Calu3 (cell line): Measurements from ENCODE around the gene QPCT. TPM values are rescaled to one million over a fixed set of nuclear protein-coding genes. Genes with fewer than 3 reads are reported as not detected.

Experiments
- BruUV-seq: library from RNA; stranded (reverse); fragments of 400-500 nt; replicated peaks from 2 replicates; lab custom pipeline; 2021; lab: Mats Ljungman, UMichigan
- CTCF ChIA-PET: fragments of 300-600 bp; sonication (Branson Sonifier 250); formaldehyde crosslinking; loops from one replicate; lab custom pipeline; 2022; ENCODE audit warnings: antibody characterized with exemption; lab: Charles Lee
- DNase-seq: peaks from one replicate; pipeline ENCODE4 v3.0.0; 2022
- H3K27ac Mint-ChIP-seq: one replicate; pipeline ENCODE4 v1.8.0; 2022; ENCODE audit warnings: mixed read lengths; ENCODE audit not compliant: unreplicated experiment
- H3K27me3 Mint-ChIP-seq: one replicate; pipeline ENCODE4 v1.8.0; 2022; ENCODE audit warnings: mixed read lengths; ENCODE audit not compliant: unreplicated experiment
- H3K36me3 Mint-ChIP-seq: one replicate; pipeline ENCODE4 v1.8.0; 2022; ENCODE audit warnings: mild to moderate bottlenecking, moderate library complexity, mixed read lengths; ENCODE audit not compliant: insufficient read depth, unreplicated experiment
- H3K4me1 Mint-ChIP-seq: one replicate; pipeline ENCODE4 v1.8.0; 2022; ENCODE audit warnings: mild to moderate bottlenecking, low read depth, mixed read lengths; ENCODE audit not compliant: unreplicated experiment
- H3K4me3 Mint-ChIP-seq: one replicate; pipeline ENCODE4 v1.8.0; 2022; ENCODE audit warnings: mild to moderate bottlenecking, low read depth, moderate library complexity, mixed read lengths; ENCODE audit not compliant: unreplicated experiment
- H3K9me3 Mint-ChIP-seq: one replicate; pipeline ENCODE4 v1.8.0; 2022; ENCODE audit warnings: low read depth, mixed read lengths; ENCODE audit not compliant: unreplicated experiment
- intact Hi-C: fragments of 100-400 bp; cut with micrococcal nuclease; formaldehyde crosslinking; loops from one replicate; pipeline ENCODE4 v1.10.0; 2022; ENCODE audit not compliant: unreplicated experiment
- total RNA-seq: library from RNA; stranded (reverse); gene quantifications from 2 replicates; pipeline ENCODE4 v1.2.3, GENCODE V29; 2022
- TF ChIP-seq, protein P1 (sequence below): fragments of 200-600 bp; IDR thresholded peaks from one replicate; pipeline ENCODE4 v1.8.0; 2022; ENCODE audit warnings: antibody characterized with exemption; ENCODE audit not compliant: unreplicated experiment

QPCT gene
- total RNA-seq, 1 experiment from 2014 or later: 8.9 TPM

DNA sequence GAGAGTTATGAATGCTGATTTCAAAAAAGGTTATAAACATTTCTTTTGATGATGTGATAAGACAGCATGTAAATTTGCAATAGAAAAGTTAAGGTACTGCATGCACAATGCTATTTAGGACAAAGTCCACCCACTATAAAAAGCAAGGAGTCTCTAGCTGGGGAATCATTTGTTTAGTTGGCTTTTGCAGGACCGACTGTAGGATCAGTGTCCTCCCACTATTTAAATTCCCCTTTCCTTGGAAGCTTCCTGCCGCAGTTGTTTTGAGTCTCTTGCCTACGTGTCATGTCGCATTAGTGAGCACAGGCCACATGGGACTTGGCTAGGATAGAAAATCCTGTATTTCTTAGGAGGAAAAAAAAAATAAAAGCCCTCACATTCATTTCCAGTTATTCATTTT, 13.1 kb downstream of the QPCT start:
- no peak overlapping the region for H3K4me3 Mint-ChIP-seq
- intact Hi-C loops: loop anchor here (5.0 kb wide), 1 partner anchor 50 kb away; no protein-coding TSS in a partner anchor
- H3K4me1 Mint-ChIP-seq: no peaks in the 10 kb centered on the region
- no peaks in the 10 kb centered on the region for H3K9me3 Mint-ChIP-seq
- no peaks in the 10 kb centered on the region for H3K27me3 Mint-ChIP-seq
- TF ChIP-seq, protein P1, sequence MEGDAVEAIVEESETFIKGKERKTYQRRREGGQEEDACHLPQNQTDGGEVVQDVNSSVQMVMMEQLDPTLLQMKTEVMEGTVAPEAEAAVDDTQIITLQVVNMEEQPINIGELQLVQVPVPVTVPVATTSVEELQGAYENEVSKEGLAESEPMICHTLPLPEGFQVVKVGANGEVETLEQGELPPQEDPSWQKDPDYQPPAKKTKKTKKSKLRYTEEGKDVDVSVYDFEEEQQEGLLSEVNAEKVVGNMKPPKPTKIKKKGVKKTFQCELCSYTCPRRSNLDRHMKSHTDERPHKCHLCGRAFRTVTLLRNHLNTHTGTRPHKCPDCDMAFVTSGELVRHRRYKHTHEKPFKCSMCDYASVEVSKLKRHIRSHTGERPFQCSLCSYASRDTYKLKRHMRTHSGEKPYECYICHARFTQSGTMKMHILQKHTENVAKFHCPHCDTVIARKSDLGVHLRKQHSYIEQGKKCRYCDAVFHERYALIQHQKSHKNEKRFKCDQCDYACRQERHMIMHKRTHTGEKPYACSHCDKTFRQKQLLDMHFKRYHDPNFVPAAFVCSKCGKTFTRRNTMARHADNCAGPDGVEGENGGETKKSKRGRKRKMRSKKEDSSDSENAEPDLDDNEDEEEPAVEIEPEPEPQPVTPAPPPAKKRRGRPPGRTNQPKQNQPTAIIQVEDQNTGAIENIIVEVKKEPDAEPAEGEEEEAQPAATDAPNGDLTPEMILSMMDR: no peak
- no peak overlapping the region for H3K27ac Mint-ChIP-seq
- BruUV-seq: no TSS peak
- DNase-seq: no peak
- CTCF ChIA-PET: no interaction called here
- no peaks in the 10 kb centered on the region for H3K36me3 Mint-ChIP-seq

DNA sequence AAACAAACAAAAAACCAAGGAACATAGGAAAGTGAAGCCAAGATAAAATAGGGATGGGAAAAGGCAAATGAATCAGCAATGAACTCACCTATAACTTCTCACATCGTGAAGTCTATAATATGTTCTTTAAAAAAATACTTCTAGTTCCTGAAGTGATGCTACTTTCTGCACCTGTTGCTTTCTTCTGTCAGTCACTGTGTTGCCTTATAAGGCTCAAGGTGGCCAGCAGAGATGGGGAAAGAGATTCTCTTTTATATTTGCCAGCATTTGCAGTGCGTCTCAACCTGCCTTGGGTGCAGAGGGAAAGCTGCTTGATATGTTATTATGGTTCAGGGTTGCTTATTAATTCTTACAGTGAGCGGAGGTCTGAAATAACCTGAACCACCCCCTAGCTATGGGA, 14.0 kb downstream of the QPCT start:
- CTCF ChIA-PET: no interaction called here
- TF ChIP-seq, protein P1: no peak
- no TSS peak for BruUV-seq

DNA sequence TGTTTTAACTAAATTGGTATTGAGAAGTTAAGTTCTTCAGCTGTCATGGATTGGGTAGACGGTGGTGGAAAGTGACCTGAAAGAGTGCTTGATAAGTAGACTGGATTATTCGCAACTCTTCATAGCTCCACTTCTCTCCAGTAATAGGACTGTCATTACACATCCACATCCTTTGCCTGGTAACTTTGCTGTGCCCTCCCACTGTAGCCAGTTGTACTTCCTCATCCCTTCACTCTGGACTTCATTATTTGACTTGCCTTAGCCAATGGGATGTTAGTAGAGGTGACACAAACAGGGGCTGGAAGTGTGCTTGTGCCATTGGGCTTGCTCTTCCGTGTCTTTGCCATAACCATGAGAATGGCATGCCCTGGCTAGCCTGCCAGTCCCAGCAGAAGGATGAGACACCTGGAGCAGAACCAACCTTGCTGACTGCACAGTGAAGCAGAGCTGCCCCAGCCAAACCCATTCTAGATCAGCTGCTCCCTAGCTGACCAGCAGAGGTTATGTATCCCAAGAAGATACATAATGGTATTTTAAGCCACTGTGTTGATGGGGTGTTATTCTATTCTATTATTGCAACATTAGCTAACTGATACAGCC, 16.9 kb downstream of the QPCT start:
- H3K27ac Mint-ChIP-seq: no peak overlapping the region
- no peaks in the 10 kb centered on the region for H3K4me1 Mint-ChIP-seq
- CTCF ChIA-PET: no interaction called here
- H3K36me3 Mint-ChIP-seq: no peaks in the 10 kb centered on the region
- TF ChIP-seq, protein P1: no peak
- intact Hi-C loops: no loop called here
- H3K27me3 Mint-ChIP-seq: no peaks in the 10 kb centered on the region
- H3K9me3 Mint-ChIP-seq: no peaks in the 10 kb centered on the region
- DNase-seq: no peak
- no peak overlapping the region for H3K4me3 Mint-ChIP-seq
- BruUV-seq: no TSS peak

More for the DNA sequence above, 14.0 kb downstream of the QPCT start:
- no peak overlapping the region for H3K27ac Mint-ChIP-seq
- DNase-seq: no peak
- intact Hi-C loops: loop anchor here (5.0 kb wide), 1 partner anchor 51 kb away; no protein-coding TSS in a partner anchor
- no peaks in the 10 kb centered on the region for H3K27me3 Mint-ChIP-seq
- no peak overlapping the region for H3K4me3 Mint-ChIP-seq
- no peaks in the 10 kb centered on the region for H3K36me3 Mint-ChIP-seq
- no peaks in the 10 kb centered on the region for H3K9me3 Mint-ChIP-seq
- H3K4me1 Mint-ChIP-seq: no peaks in the 10 kb centered on the region

DNA sequence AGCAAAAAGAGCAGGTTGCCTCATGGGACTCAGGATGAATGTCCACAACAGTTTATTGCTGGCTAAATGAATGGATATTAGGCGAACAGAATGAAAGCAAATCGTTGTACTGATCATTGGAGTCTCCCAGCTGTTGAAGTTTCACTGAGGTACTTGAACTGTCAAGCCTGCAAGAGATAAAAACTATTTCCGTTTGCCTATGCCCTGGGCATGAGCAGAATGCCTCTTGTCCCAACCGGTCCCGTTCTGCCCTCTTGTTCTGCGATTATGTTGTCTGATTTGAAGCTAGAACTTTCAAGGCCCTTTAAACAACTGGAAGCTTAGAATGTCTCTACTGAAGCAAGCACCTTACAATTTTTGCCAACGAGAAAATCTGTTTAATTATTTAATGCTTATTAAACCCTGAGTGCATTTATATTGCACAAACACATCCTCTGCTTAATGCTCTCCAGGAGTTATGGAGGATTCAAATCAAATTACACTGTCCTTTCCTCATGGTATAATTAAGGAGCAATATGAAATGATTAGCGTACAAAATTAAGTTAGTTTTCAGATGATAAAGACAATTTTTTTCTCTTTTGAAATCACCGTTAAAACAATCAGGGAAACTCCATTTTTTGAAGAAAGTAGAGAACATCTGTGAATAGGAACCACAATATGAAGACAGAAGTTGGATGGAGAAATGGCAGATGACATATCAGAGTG, 17.7 kb downstream of the QPCT start:
- no peak overlapping the region for H3K4me3 Mint-ChIP-seq
- H3K27ac Mint-ChIP-seq: no peak overlapping the region
- H3K4me1 Mint-ChIP-seq: no peaks in the 10 kb centered on the region
- TF ChIP-seq, protein P1: no peak
- CTCF ChIA-PET: no interaction called here
- no peak for DNase-seq
- H3K9me3 Mint-ChIP-seq: no peaks in the 10 kb centered on the region
- intact Hi-C loops: no loop called here
- no peaks in the 10 kb centered on the region for H3K27me3 Mint-ChIP-seq
- no peaks in the 10 kb centered on the region for H3K36me3 Mint-ChIP-seq
- no TSS peak for BruUV-seq
